HEK293T (cell line): ENCODE data around the gene RPL21.

ENCODE experiments used
- BHLHE40 ChIP-seq: fragments of 450-650 bp; IDR thresholded peaks from 2 replicates; pipeline ENCODE4 v1.6.1; 2016; ENCODE audit warnings: mild to moderate bottlenecking, moderate library complexity, borderline replicate concordance
- ELF4 ChIP-seq: fragments of 450-650 bp; IDR thresholded peaks from 2 replicates; pipeline ENCODE4 v1.6.1; 2017; ENCODE audit warnings: antibody characterized with exemption
- FOXA1 ChIP-seq: fragments of 450-650 bp; IDR thresholded peaks from 2 replicates; pipeline ENCODE4 v1.6.1; 2016; ENCODE audit warnings: mild to moderate bottlenecking
- FOXK2 ChIP-seq: fragments of 450-650 bp; IDR thresholded peaks from 2 replicates; pipeline ENCODE4 v1.6.1; 2016; ENCODE audit warnings: mild to moderate bottlenecking
- HDGF ChIP-seq: fragments of 450-650 bp; IDR thresholded peaks from 2 replicates; pipeline ENCODE4 v1.6.1; 2017; ENCODE audit warnings: antibody characterized with exemption, borderline replicate concordance
- LEF1 ChIP-seq: fragments of 450-650 bp; IDR thresholded peaks from 2 replicates; pipeline ENCODE4 v1.6.1; 2017; ENCODE audit warnings: mild to moderate bottlenecking, borderline replicate concordance
- NFRKB ChIP-seq: fragments of 450-650 bp; IDR thresholded peaks from 2 replicates; pipeline ENCODE4 v1.6.1; 2016; ENCODE audit warnings: mild to moderate bottlenecking, moderate library complexity
- SP1 ChIP-seq: fragments of 450-650 bp; IDR thresholded peaks from 2 replicates; pipeline ENCODE4 v1.6.1; 2017
- TF ChIP-seq, protein P1 (sequence below): fragments of 450-650 bp; IDR thresholded peaks from 2 replicates; pipeline ENCODE4 v1.6.1; 2016

DNA sequence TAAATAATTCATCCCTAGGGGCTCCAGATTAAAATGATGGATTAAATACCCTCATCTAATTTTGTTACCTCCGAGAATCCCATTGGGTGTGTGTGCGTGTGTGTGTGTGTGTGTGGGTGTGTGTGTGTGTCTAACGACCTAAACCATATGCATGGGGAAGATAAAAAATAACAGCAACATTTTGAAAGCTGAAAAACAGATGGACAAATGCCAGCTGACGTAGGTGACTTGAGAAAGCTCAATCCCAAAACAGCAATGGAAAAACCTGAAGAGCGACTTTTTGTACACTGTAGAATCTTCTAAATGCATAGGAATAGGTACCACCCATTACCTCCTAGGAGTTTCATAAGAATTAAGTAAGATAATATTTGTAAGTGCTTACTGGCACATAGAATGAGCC is 8.7 kb upstream of the RPL21 start:
- no peak for TF ChIP-seq BHLHE40
- TF ChIP-seq, protein P1, sequence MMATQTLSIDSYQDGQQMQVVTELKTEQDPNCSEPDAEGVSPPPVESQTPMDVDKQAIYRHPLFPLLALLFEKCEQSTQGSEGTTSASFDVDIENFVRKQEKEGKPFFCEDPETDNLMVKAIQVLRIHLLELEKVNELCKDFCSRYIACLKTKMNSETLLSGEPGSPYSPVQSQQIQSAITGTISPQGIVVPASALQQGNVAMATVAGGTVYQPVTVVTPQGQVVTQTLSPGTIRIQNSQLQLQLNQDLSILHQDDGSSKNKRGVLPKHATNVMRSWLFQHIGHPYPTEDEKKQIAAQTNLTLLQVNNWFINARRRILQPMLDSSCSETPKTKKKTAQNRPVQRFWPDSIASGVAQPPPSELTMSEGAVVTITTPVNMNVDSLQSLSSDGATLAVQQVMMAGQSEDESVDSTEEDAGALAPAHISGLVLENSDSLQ = no peak
- no peak for TF ChIP-seq NFRKB
- no peak for TF ChIP-seq ELF4
- TF ChIP-seq FOXA1 = no peak
- no peak for TF ChIP-seq LEF1
- TF ChIP-seq HDGF = no peak
- TF ChIP-seq SP1 = no peak
- TF ChIP-seq FOXK2 = no peak
